GM21367 (cell line): ENCODE measurements around the gene BORA.
"Not testable (repeated sequence)": the region's sequence is repeated elsewhere in the genome, so short reads cannot be mapped to it uniquely, and the experiment has no call there.

ENCODE experiments used
- ATAC-seq: cut with Tn5 transposase; IDR thresholded peaks from one replicate; pipeline ENCODE4 v1.9.1; 2021; ENCODE audit not compliant: unreplicated experiment

Gene BORA

DNA sequence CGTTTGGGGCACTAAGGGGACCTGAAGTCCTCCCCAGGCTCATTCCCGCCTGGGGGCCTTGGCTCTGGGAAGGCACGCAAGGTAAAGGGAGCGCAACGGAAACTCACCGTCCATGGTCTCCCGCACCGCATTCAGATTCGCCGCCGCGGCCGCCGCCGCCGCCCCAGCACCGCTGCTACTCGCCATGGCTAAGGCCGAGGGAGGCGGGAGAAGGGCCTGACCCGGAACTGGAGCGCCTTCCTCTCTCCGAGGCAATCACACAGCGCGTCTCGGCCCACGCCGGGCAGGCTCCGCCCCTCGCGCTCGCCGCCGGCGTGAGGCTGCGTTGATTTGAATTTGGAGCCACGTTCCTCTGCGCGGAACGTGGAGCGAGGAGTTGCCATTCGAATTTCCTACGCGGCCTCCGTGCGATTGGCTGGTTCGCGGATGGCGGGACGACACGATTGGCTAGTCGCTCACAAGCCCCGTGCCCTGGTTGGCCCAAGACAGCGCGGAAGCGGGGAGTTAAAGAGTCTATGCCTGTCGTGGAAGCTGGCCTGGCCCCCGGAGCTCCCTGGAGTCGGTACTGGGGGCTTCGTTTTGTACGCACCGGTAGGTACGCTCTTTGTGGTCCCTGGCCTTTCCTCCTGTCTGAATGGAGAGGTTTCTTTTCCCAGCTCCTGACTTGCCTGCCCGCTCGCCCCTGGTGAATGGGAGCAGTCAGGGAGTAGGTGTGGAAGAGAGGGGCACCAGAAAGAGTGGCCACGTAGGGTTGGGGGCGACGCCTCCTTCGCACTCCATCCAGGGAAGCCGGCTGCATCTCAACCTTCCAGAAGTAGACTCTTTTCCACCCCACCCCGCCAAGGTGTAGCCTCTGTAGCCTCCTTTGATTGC is at the start of gene BORA, which contains the start of gene MZT1:
TSS of gene BORA (plus strand) at position 507 of the 873 bp plus-strand sequence. CDS start 1,018 bp downstream, outside the sequence.
TSS of gene MZT1 (minus strand) at position 213 of the 873 bp plus-strand sequence. CDS start at position 186, 27 bp downstream.
- peak; percentile 95 for ATAC-seq

- no peak for ATAC-seq
Observed at GRCh38 chr13:72678312-72678711, 49.4 kb upstream of the BORA start.

DNA sequence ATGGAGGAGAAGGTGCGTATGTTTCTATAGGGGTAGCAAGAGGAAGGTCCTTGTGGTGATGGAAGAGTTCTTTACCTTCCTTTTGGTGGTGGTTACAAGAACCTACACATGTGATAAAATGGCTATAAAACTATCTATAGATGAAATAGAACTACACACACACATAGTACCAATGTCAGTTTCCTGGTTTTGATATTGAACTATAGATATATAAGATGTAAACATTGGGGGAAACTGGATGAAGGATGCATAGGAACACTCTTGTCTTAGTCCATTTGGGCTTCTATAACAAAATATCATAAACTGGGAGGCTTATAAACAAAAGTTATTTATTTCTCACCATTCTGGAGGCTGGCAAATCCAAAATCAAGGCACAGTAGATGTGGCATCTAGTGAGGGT is 47.4 kb upstream of the BORA start:
- ATAC-seq = no peak

DNA sequence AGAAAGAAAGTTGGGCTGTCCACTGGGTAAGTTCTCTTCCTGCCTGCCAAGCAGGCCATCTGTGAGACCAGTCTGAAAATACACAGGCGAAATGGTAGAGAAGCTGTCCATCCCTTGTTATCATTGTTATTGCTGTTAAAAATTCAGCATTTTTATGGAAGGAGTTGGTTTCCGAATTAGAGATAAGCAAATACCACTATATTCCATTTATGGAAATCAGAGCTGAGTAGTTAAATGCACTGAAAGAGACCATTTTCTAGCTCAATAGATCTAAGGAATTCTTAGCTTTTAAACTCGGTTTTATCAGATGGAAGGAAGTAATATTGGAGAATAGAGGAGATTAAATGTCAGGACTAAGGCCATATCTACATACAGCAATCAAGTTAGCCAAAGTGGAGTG is 41.0 kb upstream of the BORA start:
- no peak for ATAC-seq

GRCh38 chr13:72689181-72689696 is 38.5 kb upstream of the BORA start:
- no peak for ATAC-seq

DNA sequence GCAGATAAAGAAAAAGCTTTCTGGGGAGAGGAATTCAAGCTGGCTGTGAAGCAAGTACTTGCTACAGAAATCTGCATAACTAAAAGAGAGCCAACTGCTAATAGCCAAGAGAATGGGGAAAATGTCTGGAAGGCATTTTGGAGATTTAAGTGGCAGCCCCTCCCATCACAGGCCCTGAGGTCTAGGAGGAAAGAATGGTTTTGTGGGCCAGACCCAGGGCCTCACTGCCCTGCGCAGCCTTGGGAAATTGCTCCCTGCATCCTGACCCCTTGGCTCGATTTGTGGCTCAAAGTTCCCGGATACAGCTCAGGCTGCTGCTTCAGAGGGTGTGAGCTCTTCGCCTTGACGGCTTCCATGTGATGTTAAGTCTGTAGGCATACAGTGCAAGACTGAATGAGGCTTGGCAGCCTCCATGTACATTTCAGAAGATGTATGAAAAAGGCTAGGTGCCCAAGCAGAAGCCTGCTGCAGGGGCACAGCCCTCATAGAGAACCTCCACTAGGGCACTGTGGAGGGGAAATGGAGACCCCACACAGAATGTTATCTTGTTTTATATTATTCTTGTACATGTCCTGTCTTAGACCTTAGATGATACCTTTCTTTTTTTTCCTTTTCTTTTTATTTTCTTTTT is 34.7 kb upstream of the BORA start:
- ATAC-seq = no peak

DNA sequence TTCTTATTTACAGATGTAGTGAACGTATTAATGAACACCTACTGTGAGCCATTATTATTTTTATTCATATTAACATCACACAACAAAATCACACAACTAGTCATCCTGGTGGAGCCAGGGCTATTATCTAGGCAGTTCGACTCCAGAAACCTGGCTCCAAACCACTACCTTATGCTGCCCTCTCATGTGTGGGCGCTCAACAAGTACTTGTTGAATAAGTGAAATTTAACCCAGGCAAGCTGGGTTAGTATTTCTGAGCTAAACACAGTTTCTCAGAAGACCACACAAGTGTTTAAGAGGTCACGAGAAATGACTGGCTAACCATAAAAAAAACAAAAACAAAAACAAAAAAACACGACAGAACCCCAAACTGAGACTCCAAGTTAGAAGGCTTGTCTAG is 33.9 kb upstream of the BORA start:
- ATAC-seq = no peak

DNA sequence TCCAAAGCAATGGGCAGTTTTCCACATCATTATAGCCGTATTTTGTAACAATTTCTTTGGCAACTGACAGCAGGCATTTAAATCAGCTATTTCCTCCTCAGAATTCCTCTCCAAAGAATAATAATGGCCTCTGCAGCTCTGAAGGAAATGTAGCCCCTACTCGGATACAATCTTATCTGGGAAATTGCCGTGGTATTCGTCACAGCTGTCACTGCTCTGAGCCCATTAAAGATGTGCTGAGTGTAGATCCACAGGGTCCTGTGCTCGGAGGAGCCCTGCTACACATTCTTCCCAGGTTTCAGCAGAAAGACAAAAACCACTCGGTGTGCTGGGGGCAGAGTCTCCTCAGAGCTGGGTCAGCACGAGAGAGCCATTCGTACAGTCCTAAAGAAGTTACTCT is 33.4 kb upstream of the BORA start:
- ATAC-seq = no peak

- no peak for ATAC-seq
Observed at GRCh38 chr13:72696579-72696978, 31.1 kb upstream of the BORA start.

DNA sequence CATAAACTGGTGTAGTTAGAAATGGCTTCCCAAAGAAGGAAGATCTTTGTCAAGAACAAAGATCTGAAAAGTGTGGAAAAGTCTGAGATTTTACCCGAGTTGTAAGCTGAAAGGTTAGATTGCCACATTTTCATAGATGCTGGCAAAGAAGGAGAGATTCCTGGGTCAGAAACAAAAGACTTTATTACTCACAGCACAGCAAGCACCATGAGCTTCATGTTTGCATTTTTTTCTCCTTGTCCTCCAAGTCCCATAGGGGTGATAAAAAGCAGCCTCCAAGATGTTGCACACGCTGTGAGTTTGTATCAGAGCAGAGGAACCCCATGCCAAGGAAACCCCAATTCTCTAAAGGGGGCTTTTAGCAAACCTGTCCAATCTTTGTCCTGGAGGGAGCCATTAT is 29.6 kb upstream of the BORA start:
- no peak for ATAC-seq

- no peak for ATAC-seq
Observed at GRCh38 chr13:72700509-72700908, 27.2 kb upstream of the BORA start.

DNA sequence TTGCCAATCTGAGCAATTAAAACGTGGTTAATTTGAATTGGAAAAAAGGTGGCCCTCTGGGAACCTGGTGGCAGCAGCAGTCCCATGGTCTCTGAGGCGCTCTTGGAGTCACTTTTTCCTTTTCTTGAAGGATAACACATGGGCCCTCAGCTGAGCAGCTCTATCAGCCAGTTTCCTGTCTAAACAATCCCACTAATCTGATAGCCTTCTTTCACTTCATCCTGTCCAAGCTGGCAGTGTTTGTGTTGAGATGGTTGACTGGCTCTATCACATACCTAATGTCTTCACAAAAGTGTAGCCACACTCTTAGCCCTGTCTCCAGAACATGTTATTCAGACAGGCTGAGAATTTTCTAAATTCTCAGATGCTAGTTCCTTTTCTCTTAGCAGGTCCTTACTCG is 10.9 kb upstream of the BORA start:
- no peak for ATAC-seq

DNA sequence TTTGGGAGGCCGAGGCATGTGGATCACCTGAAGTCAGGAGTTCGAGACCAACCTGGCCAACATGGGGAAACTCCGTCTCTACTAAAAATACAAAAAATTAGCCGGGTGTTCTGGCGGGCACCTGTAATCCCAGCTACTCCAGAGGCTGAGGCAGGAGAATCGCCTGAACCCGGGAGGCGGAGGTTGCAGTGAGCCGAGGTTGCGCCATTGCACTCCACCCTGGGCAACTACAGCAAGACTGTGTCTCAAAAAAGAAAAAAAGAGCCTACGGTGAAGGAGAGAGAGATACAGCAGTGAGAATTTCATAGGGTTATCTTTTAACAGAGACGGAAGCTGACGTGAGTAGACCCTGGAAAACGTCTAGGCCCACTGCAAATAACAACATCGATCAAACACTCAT is 1.5 kb upstream of the BORA start:
- ATAC-seq = not testable (repeated sequence)

GRCh38 chr13:72726726-72727416 is 852 bp upstream of the BORA start:
- peak; percentile 20 for ATAC-seq

GRCh38 chr13:72728290-72728605 is 525 bp downstream of the BORA start:
- ATAC-seq = no peak

DNA sequence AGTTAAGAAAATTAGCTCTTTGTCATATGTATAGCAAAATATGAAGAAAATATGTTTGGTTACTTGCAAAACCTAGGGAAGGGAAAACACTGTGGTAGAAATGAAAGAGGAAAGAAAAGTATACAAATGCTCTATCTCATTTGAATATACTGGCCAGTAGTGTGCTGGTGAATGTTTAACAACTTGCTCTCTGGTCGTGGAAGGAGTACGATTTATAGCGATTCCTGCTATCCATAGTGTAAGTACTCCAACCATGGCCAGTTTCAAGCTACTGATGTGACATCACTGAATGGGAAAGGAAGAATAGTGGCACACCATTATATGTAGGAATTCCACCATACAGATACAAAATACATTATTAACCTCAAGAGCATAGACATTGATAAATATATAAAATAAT is 9.3 kb downstream of the BORA start:
- no peak for ATAC-seq

- no peak for ATAC-seq
Observed at GRCh38 chr13:72740015-72740414, 12.3 kb downstream of the BORA start.

DNA sequence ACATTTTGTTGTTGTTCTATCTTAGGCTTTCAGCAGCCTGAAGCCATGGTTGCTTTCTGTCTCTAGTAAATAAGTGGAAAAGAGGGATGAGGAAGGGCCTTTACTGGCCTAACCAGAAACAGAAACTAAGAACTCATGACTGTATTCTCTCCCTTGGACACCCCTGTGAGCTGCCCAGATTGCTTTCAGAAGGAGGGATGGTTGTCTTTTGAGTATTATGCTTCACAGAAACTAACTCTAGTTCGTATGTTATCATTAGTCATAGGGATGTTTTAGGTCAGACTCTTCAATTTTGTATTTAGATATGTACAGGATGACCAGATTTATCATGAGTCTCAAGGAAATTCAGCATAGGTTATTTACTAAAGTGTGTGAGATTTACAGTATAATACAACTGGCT is 17.5 kb downstream of the BORA start:
- ATAC-seq = peak; percentile 46

- ATAC-seq = no peak
Observed at GRCh38 chr13:72751220-72751619, 23.5 kb downstream of the BORA start.

GRCh38 chr13:72754111-72754510 is 26.4 kb downstream of the BORA start:
- no peak for ATAC-seq

- no peak for ATAC-seq
Observed at GRCh38 chr13:72757792-72758535, 30.2 kb downstream of the BORA start.
